22Rv1 (cell line): Measurements from ENCODE around the gene ZNF526.
"Not testable (repeated sequence)": the region's sequence is repeated elsewhere in the genome, so short reads cannot be mapped to it uniquely, and the experiment has no call there.

Experiments used
- ZFX ChIP-seq: fragments of 450-650 bp; IDR thresholded peaks from 2 replicates; pipeline ENCODE4 v1.6.1; 2017; ENCODE audit warnings: antibody characterized with exemption, borderline replicate concordance
- TF ChIP-seq, protein P1 (sequence below): fragments of 450-650 bp; IDR thresholded peaks from 2 replicates; pipeline ENCODE4 v1.5.1; 2017; ENCODE audit warnings: mild to moderate bottlenecking

- TF ChIP-seq, protein P1, sequence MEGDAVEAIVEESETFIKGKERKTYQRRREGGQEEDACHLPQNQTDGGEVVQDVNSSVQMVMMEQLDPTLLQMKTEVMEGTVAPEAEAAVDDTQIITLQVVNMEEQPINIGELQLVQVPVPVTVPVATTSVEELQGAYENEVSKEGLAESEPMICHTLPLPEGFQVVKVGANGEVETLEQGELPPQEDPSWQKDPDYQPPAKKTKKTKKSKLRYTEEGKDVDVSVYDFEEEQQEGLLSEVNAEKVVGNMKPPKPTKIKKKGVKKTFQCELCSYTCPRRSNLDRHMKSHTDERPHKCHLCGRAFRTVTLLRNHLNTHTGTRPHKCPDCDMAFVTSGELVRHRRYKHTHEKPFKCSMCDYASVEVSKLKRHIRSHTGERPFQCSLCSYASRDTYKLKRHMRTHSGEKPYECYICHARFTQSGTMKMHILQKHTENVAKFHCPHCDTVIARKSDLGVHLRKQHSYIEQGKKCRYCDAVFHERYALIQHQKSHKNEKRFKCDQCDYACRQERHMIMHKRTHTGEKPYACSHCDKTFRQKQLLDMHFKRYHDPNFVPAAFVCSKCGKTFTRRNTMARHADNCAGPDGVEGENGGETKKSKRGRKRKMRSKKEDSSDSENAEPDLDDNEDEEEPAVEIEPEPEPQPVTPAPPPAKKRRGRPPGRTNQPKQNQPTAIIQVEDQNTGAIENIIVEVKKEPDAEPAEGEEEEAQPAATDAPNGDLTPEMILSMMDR: not testable (repeated sequence)
- TF ChIP-seq ZFX: not testable (repeated sequence)
Measured at GRCh38 chr19:42257842-42258241, 37.7 kb downstream of the ZNF526 start.
